ENCODE measurements around the gene S1PR2.

GRCh38 chr19:10217085-10217484 is 14.0 kb downstream of the S1PR2 start:
- TF ChIP-seq POLR2AphosphoS5 (IDR thresholded peaks at IDR 0.05; ENCODE audit: low read depth, low read length) (no peak), POLR2A (IDR thresholded peaks at IDR 0.05; ENCODE audit: low read depth, low read length) (no peak), TAF1 (IDR thresholded peaks at IDR 0.05; ENCODE audit: low read depth, low read length) (no peak), SPI1 (IDR thresholded peaks at IDR 0.05; ENCODE audit: low read depth, low read length) (no peak), PAX5 (IDR thresholded peaks at IDR 0.05; ENCODE audit: insufficient read depth, low read length, severe bottlenecking) (no peak)
